Measurements from ENCODE around the gene PPEF1.

GRCh38 chrX:18701621-18702361 lies 5.7 kb upstream of the PPEF1 start:
- no peak for TF ChIP-seq EZH2phosphoT487 (IDR thresholded peaks at IDR 0.05; ENCODE audit: borderline replicate concordance, low read depth, low read length)
- no peak for TF ChIP-seq CTCF (conservative IDR thresholded peaks at IDR 0.05; ENCODE audit: low read length)
